GM19468 (cell line): Measurements from ENCODE around the gene ZFP36L2.

Source experiments
- ATAC-seq: cut with Tn5 transposase; IDR thresholded peaks from one replicate; pipeline ENCODE4 v1.9.1; 2021; ENCODE audit warnings: mild to moderate bottlenecking, moderate library complexity, moderate number of reproducible peaks; ENCODE audit not compliant: unreplicated experiment; ENCODE audit errors: extremely low read depth

ZFP36L2 gene

DNA sequence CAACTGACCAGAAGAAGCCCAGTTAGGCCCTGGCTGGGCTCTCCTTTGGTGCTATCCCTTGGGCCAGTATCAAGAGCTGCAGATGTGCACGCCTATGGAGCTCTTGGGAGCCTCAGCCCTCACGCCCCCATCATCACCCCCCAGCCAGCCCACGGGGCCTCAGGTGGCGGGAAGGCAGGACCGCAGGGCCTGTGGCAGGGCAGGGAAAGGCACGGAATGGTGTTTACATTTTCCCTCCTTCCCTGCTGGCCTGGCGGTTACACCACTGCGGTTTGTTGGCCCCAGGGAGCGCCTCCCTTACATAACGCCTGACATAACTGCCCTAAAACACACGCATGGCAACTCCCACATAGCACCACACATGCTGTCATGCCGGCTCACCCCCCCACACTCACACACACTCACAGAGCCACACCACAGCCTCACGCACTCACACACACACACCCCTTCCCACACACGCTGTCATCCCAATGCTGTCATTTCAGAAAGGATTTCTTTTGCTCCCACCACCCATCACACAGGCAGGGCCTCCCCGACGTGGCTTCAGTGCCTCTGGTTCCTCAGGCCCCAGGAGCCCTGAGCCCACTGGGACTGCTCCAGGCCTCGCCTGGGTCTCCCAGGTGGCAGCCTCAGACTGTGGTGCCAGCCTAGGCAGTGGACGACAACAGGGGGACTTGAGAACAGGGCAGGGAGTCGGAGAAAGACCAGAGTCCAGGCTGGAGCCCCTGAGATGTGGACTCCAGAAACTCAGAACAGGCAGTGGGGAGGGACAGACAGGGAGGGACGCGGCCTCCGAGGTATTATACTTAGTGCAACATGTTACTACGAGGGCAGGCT lies 15.7 kb downstream of the ZFP36L2 start:
- no peak for ATAC-seq

DNA sequence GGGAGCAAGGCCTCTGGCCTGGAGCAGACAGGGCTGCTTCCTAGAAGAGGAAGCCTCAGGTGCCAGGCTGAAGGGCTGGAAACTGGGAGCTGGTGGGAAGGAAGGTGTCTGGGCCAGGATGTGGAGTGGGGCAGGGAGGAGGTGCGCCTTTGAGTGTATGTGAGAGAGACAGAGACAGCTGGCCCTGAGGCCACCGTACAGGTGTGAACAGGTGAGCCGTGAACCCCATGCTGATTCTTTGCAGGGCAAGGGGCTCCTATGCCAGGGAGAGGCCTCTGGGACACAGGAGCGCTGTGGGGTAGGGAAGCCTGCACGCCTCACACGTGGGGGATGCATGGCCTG lies 16.3 kb downstream of the ZFP36L2 start:
- no peak for ATAC-seq

DNA sequence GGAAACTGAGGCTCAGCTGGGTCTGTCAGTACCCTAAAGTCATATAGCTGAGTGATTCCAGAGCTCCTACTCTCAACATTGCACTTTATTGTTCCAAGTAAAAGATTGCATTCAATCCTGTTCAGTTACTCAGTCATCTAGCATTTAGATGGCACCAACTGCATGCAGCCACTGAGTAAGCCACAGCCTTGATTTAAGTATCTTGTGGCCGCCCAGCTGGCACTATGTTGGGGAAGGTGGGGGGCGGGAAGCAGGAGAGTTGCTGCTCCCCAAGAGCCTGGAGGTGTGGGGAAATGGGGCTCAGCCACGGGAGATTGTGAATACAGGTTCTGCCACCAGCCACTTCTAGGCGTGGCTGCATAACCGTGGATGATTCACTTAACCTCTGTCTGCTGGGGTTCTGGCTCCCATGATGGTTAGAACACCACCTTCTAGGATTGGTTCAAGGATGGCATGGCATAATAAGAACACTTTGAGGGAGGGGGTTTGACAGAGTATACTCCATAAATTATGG lies 17.1 kb downstream of the ZFP36L2 start:
- ATAC-seq, result no peak

DNA sequence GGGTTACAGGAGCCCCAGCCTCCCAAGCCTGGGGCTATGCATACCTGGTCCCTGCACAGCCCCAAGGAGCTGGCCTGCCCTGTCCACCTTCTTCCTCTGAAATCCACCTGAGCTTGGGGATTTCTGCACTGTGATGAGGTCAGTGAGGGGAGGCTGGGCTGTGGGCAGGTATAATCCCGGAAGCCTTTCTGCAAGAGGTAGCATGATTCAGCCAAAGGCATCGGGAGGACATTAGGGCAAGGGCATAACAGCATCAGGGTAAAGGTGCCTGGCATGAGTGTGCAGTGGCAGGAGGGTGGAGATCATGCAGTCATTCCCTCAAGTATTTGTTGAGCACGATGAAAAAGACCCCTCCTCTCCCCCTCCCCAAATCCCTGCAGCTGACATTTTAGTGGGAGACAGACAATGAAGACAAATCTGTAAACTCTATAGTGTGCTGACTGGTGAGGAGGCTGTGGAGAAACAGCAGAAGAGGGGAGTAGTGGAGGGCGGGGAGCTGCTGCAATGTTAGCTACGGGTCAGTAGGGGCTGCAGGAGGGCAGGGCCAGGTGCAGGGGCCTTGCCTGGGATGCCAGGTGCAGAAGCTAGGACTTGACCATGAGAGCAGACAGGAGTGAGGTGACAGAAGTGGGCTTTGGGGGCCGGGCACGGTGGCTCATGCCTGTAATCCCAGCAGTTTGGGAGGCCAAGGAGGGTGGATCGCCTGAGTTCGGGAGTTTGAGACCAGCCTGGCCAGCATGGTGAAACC lies 18.7 kb downstream of the ZFP36L2 start:
- no peak for ATAC-seq

DNA sequence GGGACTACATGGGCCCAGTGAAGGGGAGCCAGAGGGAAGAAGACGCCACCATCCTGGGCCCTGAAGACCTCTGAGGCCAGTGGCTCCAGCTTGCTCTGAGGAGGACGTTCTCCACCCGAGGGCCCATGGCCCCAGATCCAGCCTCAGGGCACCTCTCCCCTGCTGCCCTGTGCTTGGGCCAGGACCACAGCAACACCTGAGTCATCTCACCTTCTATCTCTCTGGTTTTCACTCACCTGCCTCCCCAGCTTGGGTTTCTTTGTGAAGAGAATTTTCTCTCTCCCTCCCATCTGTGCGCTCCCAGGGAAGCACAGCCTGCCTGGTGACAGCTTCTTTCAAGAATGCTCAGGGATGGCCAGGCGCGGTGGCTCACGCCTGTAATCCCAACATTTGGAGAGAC lies 19.8 kb downstream of the ZFP36L2 start:
- ATAC-seq, result no peak

DNA sequence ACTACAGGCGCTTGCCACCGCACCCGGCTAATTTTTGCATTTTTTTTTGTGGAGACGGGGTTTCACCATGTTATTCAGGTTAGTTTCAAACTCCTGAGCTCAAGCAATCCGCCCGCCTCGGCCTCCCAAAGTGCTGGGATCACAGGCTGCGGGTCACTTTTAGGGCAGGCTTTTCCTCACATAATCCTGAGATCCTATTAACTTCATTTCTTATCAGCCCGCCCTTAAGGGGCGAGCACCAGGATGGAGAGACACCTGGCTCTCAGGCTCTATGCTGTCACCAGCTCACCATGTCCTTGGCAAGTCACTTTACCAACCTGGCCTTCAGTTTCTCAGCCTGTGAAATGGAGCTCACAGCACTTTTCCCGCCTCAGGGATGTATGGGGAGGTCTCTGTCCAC lies 23.0 kb downstream of the ZFP36L2 start:
- no peak for ATAC-seq

DNA sequence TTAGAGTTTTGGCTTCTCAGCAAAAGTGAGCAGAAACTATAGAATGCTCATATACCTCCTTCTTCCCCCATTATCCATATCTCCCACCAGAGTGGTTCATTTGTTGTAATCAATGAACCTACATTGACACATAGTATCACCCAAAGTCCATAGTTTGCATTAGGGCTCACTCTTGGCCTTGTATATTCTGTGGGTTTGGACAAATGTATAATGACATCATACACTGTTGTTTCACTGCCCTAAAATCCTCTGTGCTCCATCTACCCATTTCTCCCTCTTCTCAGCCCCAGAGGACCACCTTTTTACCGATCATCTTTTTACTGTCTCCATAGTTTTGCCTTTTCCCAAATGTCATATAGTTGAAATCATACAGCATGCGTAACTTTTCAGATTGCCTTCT lies 24.1 kb downstream of the ZFP36L2 start:
- no peak for ATAC-seq

DNA sequence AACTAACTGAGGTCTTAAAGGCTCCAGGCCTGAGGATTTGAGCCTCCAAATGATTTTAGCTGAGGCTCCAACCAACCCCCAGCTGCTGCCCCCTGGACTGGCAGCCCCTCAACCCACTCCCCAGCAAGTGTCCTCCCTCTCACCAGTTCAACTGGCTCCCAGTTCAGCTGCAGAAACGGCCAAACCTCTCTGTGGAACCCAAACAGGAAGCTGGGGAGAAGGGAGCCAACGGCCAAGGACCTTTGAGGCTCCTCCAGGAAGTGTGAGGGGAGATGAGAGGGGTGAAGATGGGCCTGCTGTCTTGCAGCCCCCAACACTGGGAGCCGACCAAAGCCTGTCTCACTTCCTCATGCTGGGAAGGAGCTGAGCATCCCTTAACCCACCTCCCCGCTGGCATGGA lies 24.9 kb downstream of the ZFP36L2 start:
- no peak for ATAC-seq

DNA sequence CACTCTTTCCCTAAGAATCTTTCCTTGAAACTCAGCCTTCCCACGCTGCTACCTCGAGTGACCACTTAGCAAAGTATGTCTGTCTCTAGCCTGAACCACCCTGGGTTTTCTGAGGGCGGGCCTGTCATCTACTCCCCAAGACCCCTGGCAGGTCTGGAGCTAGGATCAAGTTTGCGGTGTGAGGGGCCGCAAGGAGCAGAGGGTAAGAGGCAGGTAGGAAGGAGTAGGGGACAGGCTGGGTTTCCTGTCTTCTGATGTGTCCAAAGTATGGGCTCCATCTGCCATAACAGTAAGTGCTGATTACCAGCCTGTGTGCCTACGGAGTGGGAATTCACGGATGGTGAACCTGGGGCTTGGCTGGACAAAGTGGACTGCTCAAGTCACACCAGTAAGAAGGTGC lies 25.4 kb downstream of the ZFP36L2 start:
- no peak for ATAC-seq

DNA sequence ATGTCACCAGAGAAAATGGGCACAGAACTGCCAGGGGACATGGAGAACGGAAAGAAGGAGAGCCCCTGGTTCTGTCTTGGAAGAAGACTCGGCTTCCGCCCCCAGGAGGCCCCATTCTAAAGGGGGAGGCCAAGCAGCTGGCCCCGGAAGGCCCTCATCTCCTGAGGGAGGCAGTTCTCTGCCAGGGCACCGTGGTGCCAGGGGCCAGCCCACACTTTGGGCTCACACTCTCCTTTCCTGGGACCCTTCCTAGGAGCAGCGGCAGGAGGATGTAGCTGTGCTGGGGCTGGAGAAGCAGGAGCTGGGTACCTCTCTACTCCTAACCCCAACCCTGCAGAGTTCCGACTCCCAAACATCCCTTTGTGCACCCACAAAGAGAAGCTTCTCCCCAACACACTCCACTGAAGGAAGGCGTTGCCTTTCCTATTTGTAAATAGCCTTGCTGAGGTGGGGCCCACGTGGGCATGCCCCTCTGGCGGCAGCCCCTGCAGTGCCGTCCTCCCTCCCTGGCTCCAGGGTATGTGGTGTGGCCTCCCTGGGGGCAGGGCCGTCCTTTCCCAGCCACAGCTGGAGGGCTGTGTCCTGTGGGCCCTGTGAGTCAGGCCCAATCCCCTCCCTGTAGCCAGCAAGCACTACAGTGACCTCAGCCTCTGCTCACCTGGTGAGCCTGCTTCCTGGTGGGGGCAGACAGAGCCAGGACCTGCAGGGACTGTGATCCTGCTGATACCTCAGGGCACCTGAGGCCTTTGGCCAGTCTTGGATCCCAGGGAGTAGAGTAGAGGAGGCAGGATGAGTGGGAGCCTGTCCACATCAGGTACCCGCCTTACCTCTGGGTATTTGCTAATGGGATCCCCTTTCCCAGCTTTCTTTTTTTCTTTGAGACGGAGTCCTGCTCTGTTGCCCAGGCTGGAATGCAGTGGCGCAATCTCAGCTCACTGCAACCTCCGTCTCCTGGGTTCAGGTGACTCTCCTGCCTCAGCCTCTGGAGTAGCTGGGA lies 26.6 kb downstream of the ZFP36L2 start:
- no peak for ATAC-seq

DNA sequence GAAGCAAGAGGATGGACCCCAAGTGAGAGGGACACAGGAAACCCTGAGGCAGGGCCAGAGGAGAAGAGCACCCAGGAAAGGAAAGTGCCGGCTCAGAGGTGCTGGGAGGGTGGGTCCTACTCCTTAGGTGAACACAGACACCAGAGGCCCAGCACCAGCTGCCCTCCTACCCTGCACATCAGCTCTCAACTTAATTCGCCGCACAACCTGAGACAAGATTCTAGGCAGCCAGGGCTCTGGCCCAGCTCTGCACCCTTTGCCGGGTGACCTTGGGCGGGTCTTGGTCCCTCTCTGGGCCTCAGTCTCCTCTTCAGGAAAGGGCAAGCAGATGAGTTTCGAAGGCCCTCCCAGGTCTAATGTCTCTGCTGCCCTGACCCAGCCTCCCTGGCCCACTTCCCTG lies 28.1 kb downstream of the ZFP36L2 start:
- ATAC-seq, result no peak

DNA sequence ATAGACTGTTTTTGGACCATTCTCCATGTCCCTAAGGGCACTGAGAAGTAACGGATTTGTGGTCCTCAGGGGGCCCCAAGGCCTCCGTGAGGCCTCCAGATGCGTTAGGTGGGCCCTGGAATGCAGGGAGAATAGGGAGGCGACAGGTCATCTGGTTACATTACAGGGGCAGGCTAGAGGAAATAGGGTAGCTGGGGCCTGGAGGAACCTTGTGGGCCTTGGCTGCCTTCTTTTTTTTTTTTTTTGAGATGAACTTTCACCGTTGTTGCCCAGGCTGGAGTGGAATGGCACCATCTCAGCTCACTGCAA lies 28.9 kb downstream of the ZFP36L2 start:
- no peak for ATAC-seq

DNA sequence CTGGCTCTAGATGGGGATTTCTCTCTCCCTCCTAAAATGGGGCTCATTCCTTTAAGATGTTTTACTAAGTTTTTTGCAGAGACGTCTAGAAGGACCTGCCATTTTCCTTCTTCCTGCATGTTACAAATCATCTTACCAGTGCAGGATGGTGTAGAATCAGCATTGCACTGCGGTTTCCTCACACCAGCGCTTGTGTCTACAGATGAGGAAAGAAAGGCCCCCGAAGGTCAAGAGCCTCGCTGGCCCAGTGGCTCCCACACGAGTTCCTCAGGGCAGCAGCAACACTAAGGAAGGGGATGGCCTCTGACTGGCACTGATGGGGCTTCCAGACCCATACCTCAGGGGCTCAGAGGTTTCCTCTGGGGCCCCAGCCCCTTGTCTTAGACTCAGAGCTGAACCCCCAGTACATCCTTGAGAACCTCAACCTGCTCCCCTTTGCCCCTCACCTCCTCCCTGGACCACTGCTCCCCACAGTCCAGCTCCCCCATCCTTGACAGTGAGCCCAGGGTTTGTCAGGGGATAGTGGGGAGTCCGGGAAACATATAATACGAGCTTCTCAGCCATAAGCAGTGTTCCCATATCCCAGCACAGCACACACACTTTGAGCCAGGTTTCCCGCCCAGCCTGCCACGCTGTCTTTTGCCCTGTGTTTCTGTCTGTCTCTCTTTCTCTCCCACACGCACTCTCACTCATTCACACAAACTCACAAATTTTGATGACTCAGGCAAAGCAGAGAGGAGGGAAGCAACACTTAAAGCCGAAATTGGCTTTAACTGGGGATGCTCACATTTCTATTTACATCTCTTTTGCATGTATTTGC lies 29.4 kb downstream of the ZFP36L2 start:
- no peak for ATAC-seq

DNA sequence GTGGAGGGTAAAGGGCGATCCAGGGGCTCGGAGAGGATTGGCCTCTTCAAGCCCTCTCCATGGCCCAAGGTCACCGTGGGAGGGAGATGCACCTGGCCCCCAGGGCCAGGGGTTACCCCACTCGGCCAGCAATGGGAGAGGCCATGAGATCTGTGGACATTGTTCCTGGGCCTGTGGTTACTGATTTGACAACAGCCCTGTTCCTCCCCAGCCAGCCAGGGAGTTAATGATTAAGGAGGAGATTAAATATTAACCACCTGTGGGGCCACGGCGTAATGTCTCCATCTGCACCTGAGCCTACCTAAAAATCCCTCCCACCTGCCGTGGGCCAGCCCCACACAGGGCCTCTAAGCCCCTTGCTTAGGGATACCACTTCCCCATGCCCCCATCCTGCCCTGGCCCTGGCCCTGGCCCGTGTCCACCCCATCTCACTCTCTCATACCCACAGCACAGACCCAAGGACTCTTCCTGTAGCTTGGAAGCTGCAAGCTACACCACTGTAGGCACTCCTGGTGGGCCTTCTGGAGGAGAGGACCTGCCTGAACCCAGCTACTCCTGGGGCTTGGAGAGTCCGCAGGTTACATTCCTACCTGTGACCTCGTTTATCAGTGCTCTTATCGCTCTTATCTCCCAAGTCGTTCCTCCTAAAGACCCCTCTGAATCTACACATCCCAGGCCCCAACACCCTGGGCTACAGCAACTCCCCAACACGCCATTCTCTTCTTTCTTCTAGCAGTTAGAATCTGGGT lies 32.1 kb downstream of the ZFP36L2 start:
- no peak for ATAC-seq

DNA sequence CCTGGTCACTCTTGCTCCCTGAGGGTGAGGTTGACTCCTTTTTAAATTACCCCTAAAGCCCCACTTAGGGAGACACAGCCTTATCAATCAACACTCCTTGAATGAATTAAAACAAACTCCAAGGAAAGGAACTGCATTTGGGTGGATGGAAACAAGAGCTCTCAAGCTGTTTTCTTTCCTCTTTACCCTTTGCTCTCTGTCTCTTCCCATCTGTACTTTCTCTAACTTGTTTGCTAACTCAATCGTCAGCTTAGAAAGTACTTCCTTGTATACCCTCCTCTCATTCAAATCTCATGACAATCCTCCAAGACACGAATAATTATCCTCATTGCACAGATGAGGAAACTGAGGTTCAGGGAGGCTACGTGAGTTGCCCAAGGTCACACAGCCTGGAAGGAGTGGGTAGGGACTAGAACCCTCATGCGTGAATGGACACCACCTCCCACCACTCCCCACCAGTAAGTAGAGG lies 32.7 kb downstream of the ZFP36L2 start:
- no peak for ATAC-seq

DNA sequence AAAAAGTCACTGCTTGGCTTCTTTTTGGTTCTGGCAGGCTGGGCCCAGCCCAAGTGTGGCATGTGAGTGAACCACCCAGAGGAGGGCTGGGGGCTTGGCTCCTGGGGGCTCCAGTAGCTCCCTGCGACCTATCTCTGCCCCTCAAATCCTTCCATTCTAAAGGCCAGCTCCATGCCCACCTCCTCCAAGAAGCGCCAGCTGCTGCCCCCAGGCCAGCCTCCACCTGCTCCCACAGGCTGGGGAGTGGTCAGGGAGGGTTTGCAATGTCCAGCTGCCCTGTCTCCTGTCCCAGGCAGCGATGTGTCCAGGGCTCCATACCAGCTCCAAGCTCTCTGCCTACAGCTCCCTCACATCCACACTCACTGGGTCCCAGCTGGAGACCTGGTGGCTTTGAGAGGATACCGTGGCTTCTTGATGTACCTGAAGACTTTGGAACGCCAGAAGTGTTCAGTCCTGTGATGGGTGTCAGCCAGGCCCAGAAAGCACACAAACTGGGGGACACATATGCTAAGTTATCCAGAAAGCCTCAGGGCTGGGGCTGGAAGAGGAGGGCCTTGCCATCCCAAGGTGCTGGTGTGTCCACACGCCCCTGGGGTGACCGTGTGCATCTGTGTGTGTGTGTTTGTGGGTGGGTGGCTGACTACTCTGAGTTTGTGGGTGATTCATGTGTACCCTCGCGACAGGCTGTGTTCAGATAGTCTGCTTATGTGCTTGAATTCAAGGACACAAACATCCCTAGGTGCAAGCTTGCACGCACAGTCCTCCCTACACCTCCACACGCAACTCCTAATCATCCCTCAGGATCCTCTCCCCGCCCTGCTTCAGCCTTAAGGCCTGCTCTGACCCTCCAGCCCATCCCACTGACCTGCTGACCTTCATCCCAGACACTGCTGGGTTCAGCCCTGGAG lies 33.4 kb downstream of the ZFP36L2 start:
- no peak for ATAC-seq

DNA sequence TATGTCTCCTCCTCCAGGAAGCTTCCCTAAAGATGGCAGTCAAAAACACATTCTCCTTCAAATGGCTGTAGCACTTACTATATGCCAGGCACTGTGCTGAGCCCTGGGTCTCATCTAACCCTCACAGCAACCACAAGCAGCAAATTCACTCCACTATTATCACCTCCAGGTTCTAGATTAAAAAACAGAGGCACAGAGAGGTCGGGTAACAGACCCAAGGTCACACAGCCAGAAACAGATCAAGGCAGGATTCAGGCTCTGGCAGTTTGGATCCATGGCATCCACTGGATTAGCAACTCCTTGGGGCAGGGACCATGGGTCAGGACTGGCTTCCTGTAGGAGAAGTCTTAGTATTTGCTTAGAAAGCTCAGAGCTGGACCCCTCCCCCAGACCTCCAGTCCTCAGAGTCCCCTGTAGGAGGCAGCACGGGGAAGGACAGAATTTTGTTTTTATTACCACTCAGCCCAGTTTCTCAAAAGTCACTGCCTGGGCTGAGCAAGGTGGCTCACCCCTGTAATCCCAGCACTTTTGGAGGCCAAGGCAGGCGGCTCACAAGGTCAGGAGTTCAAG lies 34.4 kb downstream of the ZFP36L2 start:
- no peak for ATAC-seq
